CD4-positive, CD25-positive, alpha-beta regulatory T cell (primary cell): ENCODE measurements around the gene NPLOC4. TPM values are rescaled to one million over a fixed set of nuclear protein-coding genes. Genes with fewer than 3 reads are reported as not detected.
"Not testable (repeated sequence)": the region's sequence is repeated elsewhere in the genome, so short reads cannot be mapped to it uniquely, and the experiment has no call there.

ENCODE experiments used
- ATAC-seq, 2 donors: fragments of 150-1000 bp; cut with Tn5 transposase; one replicate each; pipeline ENCODE4 v1.10.0; 2021; ENCODE audit warnings: low read depth in 2 of 2, moderate number of reproducible peaks in 2 of 2, moderate library complexity in 1 of 2
- DNase-seq, 3 donors: peaks; one replicate each; pipeline versions ENCODE4 v3.0.0 to v3.0.0-alpha.2; 2012 to 2022; ENCODE audit warnings: mixed read lengths in 1 of 3
- H3K27ac ChIP-seq: one replicate; pipeline ENCODE4 v1.7.0; 2013; ENCODE audit warnings: mild to moderate bottlenecking, low read length; ENCODE audit not compliant: insufficient read depth, poor library complexity, severe bottlenecking
- H3K27me3 ChIP-seq: one replicate; pipeline ENCODE4 v1.7.0; 2013; ENCODE audit warnings: low read length; ENCODE audit not compliant: control insufficient read depth, insufficient read depth
- H3K36me3 ChIP-seq: one replicate; pipeline ENCODE4 v1.7.0; 2013; ENCODE audit warnings: mild to moderate bottlenecking, low read length, moderate library complexity; ENCODE audit not compliant: control insufficient read depth, insufficient read depth
- H3K4me1 ChIP-seq: 2 replicates; pipeline ENCODE4 v1.7.0; 2013; ENCODE audit warnings: mild to moderate bottlenecking, low read length; ENCODE audit not compliant: insufficient read depth, control insufficient read depth, poor library complexity, severe bottlenecking
- H3K4me3 ChIP-seq: one replicate; pipeline ENCODE4 v1.7.0; 2013; ENCODE audit warnings: low read depth, mild to moderate bottlenecking, low read length, moderate library complexity
- H3K9me3 ChIP-seq, 2 experiments: 1 replicate in 1 of 2; 2 replicates in 1 of 2; pipeline ENCODE4 v1.7.0; 2013; ENCODE audit warnings: low read length in 2 of 2, mild to moderate bottlenecking in 1 of 2, moderate library complexity in 1 of 2; ENCODE audit not compliant: control insufficient read depth in 2 of 2
- H3K27ac Mint-ChIP-seq, 3 donors: one replicate each; pipeline ENCODE4 v1.8.0; 2020 to 2022; ENCODE audit warnings: mild to moderate bottlenecking in 3 of 3, mixed read lengths in 3 of 3, moderate library complexity in 2 of 3
- H3K27me3 Mint-ChIP-seq: one replicate; pipeline ENCODE4 v1.8.0; 2022; ENCODE audit warnings: mild to moderate bottlenecking, mixed read lengths
- H3K36me3 Mint-ChIP-seq: one replicate; pipeline ENCODE4 v1.8.0; 2020; ENCODE audit warnings: mixed read lengths
- H3K4me1 Mint-ChIP-seq, 4 donors: one replicate each; pipeline ENCODE4 v1.8.0; 2020 to 2022; ENCODE audit warnings: mixed read lengths in 4 of 4, mild to moderate bottlenecking in 1 of 4
- H3K4me3 Mint-ChIP-seq, 4 donors: one replicate each; pipeline ENCODE4 v1.8.0; 2020 to 2022; ENCODE audit warnings: mild to moderate bottlenecking in 4 of 4, mixed read lengths in 4 of 4, moderate library complexity in 3 of 4
- H3K9me3 Mint-ChIP-seq, 7 donors: one replicate each; pipeline ENCODE4 v1.8.0; 2020 to 2022; ENCODE audit warnings: mixed read lengths in 7 of 7, mild to moderate bottlenecking in 3 of 7, moderate library complexity in 2 of 7
- polyA plus RNA-seq, 4 donors: library from polyadenylated mRNA; unstranded; fragments of 300-500 nt; fragmentation: Illumina TruSeq; gene quantifications; one replicate each; pipeline ENCODE4 v1.2.3, GENCODE V29; 2021
- total RNA-seq: library from RNA; stranded (reverse); gene quantifications from one replicate; pipeline ENCODE4 v1.2.3, GENCODE V29; 2022

NPLOC4 gene
- total and polyA plus RNA-seq, 5 donors from 2014 or later: 48.6 to 103 (median 51.9) TPM

DNA sequence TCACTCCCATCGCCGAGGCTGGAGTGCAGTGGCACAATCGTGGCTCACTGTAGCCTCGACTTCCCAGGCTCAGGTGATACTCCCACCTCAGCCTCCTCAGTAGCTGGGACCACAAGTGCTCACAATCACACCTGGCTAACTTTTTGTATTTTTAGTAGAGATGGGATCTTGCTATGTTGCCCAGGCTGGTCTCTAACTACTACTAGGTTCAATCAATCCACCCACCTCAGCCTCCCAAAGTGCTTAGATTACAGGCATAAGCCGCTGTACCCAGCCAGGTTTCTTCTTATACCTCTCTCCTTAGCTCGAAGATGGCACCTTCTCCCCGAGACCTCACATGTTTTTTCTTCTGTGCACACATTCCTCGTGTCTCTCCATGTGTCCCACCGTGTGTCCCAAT, 3.1 kb upstream of the NPLOC4 start:
- ATAC-seq (no peak), DNase-seq (no peak)
- H3K36me3 Mint-ChIP-seq: no peaks in the 10 kb centered on the region
- no peaks in the 10 kb centered on the region for H3K9me3 Mint-ChIP-seq
- Histone ChIP-seq H3K36me3 (no peaks in the 10 kb centered on the region), H3K4me1 (peaks cover 14% of the 10 kb centered on the region), H3K4me3 (no peak overlapping the region), H3K27ac (no peak overlapping the region), H3K9me3 (no peaks in the 10 kb centered on the region), H3K27me3 (no peaks in the 10 kb centered on the region)
- peak overlapping the region in 1 of 4 donors; percentile 51 for H3K4me3 Mint-ChIP-seq
- no peak overlapping the region for H3K27ac Mint-ChIP-seq
- H3K4me1 Mint-ChIP-seq: peaks cover 0 to 18% (median 10%) of the 10 kb centered on the region in 4 donors
- no peaks in the 10 kb centered on the region for H3K27me3 Mint-ChIP-seq

DNA sequence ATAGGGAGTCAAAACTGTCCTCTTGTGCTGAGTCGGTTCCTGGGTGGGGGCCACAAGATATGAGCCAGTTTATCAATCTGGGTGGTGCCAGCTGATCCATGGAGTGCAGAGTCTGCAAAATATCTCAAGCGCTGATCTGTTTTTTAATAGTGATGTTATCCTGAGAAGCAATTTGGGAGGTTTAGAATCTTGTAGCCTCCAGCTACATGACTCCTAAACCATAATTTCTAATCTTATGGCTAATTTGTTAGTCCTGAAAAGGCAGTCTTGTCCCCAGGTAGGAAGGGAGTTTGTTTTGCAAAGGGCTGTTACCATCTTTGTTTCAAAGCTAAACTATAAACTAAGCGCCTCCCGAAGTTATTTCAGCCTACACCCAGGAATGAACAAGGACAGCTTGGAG, 1.8 kb upstream of the NPLOC4 start:
- Mint-ChIP-seq H3K27me3 (no peaks in the 10 kb centered on the region), H3K27ac (no peak overlapping the region), H3K4me3 (peak overlapping the region; percentile 16 to 88 (median 65)), H3K4me1 (peaks cover 0 to 24% (median 13%) of the 10 kb centered on the region in 4 donors), H3K36me3 (no peaks in the 10 kb centered on the region), H3K9me3 (no peaks in the 10 kb centered on the region)
- no peak overlapping the region for H3K27ac ChIP-seq
- DNase-seq (no peak), ATAC-seq (no peak)
- no peaks in the 10 kb centered on the region for H3K27me3 ChIP-seq
- no peaks in the 10 kb centered on the region for H3K36me3 ChIP-seq
- no peak overlapping the region for H3K4me3 ChIP-seq
- H3K9me3 ChIP-seq: no peaks in the 10 kb centered on the region
- H3K4me1 ChIP-seq: peaks cover 14% of the 10 kb centered on the region

DNA sequence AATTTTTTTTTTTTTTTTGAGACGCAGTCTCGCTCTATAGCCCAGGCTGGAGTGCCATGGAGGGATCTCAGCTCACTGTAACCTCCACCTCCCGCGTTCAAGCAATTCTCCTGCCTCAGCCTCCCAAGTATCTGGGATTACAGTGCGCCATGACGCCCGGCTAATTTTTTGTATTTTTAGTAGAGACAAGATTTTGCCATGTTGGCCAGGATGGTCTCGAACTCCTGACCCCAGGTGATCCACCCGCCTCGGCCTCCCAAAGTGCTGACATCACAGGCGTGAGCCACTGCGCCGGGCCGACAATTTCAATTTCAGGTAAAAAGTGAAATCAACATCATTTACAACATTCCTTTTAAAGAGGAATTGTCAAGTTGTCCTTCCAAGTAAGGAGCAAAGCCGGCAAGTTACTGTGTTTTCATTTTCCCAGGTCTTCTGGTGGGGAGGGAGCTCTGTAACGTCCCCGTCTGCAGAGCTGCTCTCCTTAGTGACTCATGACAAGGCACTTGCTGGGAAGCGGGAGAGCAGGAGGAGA, 873 bp downstream of the NPLOC4 start:
- Histone ChIP-seq H3K27me3 (no peaks in the 10 kb centered on the region), H3K4me3 (peak overlapping the region; percentile 87), H3K9me3 (no peaks in the 10 kb centered on the region), H3K4me1 (peaks cover 18% of the 10 kb centered on the region), H3K36me3 (no peaks in the 10 kb centered on the region), H3K27ac (no peak overlapping the region)
- H3K27me3 Mint-ChIP-seq: no peaks in the 10 kb centered on the region
- H3K9me3 Mint-ChIP-seq: no peaks in the 10 kb centered on the region
- ATAC-seq (no peak), DNase-seq (no peak)
- H3K4me1 Mint-ChIP-seq: peaks cover 0 to 39% (median 18%) of the 10 kb centered on the region in 4 donors
- peak overlapping the region; percentile 88 to 96 (median 95) for H3K4me3 Mint-ChIP-seq
- no peaks in the 10 kb centered on the region for H3K36me3 Mint-ChIP-seq
- peak overlapping the region; percentile 76 to 93 (median 90) for H3K27ac Mint-ChIP-seq

DNA sequence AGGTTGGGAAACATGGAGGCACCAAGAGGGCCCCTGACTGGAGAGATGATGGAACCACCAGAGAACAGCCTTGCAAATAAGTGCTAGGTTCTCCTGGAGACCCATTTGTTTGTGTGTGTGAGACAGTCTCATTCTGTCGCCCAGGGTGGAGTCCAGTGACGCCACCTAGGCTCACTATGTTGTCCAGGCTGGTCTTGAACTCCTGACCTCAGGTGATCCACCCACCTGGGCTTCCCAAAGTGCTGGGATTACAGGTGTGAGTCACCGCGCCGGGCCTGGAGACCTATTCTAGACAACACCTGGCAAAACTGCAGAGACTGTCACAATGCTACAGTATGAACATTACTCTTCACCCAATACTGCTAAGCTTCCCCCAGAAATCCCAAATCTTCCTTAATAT, 1.5 kb downstream of the NPLOC4 start:
- no peaks in the 10 kb centered on the region for H3K36me3 Mint-ChIP-seq

DNA sequence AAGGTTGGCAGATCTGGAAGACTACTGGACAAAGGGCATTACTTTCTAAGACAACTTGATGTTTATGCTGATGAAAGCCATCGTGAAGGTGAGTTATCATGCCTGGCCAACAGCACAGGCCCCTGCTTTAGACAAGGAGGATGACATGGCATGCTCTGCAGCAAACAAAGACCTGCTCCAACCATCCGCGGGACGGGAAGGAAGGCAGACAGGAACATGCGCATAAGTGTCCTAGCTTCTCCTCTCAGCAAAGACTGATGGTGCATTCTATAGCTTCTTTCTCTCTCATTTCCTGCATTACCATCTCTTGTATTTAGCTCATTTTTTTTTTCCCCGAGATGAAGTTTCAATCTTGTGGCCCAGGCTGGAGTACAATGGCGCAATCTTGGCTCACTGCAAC, 5.4 kb downstream of the NPLOC4 start:
- DNase-seq: no peak

More for the DNA sequence above, 1.5 kb downstream of the NPLOC4 start:
- peak overlapping the region; percentile 87 for H3K4me3 ChIP-seq
- H3K27ac Mint-ChIP-seq: peak overlapping the region; percentile 9 to 93 (median 90)
- no peaks in the 10 kb centered on the region for H3K9me3 ChIP-seq
- no peak overlapping the region for H3K27ac ChIP-seq
- no peaks in the 10 kb centered on the region for H3K27me3 Mint-ChIP-seq
- peaks cover 18% of the 10 kb centered on the region for H3K4me1 ChIP-seq
- peak overlapping the region; percentile 49 to 96 (median 91) for H3K4me3 Mint-ChIP-seq
- ATAC-seq: no peak
- peaks cover 0 to 39% (median 18%) of the 10 kb centered on the region in 4 donors for H3K4me1 Mint-ChIP-seq
- DNase-seq: no peak
- no peaks in the 10 kb centered on the region for H3K27me3 ChIP-seq
- no peaks in the 10 kb centered on the region for H3K36me3 ChIP-seq
- no peaks in the 10 kb centered on the region for H3K9me3 Mint-ChIP-seq

DNA sequence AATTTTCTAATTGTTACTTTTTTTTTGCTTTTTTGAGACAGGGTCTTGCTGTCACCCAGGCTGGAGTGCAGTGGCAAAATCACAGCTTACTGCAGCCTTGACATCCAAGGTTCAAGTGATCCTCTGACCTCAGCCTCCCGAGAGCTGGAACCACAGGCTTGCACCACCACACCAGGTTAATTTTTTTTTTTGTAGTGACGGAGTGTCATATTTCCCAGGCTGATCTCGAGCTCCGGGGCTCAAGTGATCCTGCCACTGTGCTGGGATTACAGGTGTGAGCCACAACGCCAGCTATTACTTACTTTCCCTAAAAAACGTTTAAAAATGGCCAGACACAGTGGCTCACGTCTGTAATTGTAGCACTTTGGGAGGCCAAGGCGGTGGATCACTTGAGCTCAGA, 6.6 kb downstream of the NPLOC4 start:
- no peak overlapping the region for H3K4me3 Mint-ChIP-seq
- Histone ChIP-seq H3K27ac (no peak overlapping the region), H3K4me3 (no peak overlapping the region), H3K36me3 (peaks cover 35% of the 10 kb centered on the region), H3K27me3 (no peaks in the 10 kb centered on the region), H3K9me3 (no peaks in the 10 kb centered on the region), H3K4me1 (peaks cover 4% of the 10 kb centered on the region)
- peaks cover 3 to 31% (median 12%) of the 10 kb centered on the region in 4 donors for H3K4me1 Mint-ChIP-seq
- DNase-seq: no peak
- H3K27me3 Mint-ChIP-seq: no peaks in the 10 kb centered on the region
- peaks cover 0 to 4% (median 0%) of the 10 kb centered on the region in 7 donors for H3K9me3 Mint-ChIP-seq
- peaks cover 17% of the 10 kb centered on the region for H3K36me3 Mint-ChIP-seq
- no peak for ATAC-seq
- no peak overlapping the region for H3K27ac Mint-ChIP-seq

More for the DNA sequence above, 5.4 kb downstream of the NPLOC4 start:
- Mint-ChIP-seq H3K27me3 (no peaks in the 10 kb centered on the region), H3K36me3 (peaks cover 8% of the 10 kb centered on the region), H3K9me3 (peaks cover 0 to 2% (median 0%) of the 10 kb centered on the region in 7 donors), H3K27ac (no peak overlapping the region), H3K4me3 (peak overlapping the region in 1 of 4 donors; percentile 44), H3K4me1 (peaks cover 0 to 32% (median 16%) of the 10 kb centered on the region in 4 donors)
- H3K27ac ChIP-seq: no peak overlapping the region
- H3K4me3 ChIP-seq: no peak overlapping the region
- H3K4me1 ChIP-seq: peaks cover 14% of the 10 kb centered on the region
- no peak for ATAC-seq
- no peaks in the 10 kb centered on the region for H3K9me3 ChIP-seq
- peaks cover 26% of the 10 kb centered on the region for H3K36me3 ChIP-seq
- H3K27me3 ChIP-seq: no peaks in the 10 kb centered on the region

DNA sequence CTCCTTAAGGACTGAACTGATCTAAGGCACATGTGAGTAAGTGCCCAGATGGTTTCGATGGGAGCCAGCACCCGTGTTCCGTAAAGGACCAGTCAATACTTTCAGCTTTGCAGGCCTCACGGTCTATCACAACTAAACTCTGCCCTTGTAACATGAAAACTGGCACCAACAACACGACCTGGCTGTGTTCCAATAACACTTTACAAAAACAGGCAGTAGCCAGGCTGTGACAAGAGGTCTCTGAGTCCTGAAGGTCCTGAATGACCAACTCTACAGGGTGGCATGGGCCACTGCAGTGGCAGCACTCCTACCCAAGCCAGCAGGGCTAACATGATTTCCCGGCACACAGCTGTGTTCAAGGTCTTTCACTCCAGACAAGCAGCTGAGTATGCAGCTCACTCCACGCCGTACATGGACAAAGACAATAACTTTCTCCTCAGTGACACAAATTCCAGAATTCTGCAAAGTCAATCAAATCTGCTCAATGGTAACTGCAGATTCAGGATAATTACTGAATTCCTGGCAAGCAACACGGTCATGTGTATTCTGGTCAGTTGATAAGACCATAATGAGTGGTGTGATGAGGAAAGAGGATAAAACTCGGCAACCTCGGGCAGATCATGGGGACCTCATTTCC, 15.3 kb downstream of the NPLOC4 start:
- ATAC-seq: no peak
- H3K27me3 Mint-ChIP-seq: no peaks in the 10 kb centered on the region
- peaks cover 0 to 4% (median 0%) of the 10 kb centered on the region in 7 donors for H3K9me3 Mint-ChIP-seq
- H3K27ac Mint-ChIP-seq: peak overlapping the region in 1 of 3 donors; percentile 48
- peaks cover 6 to 24% (median 11%) of the 10 kb centered on the region in 4 donors for H3K4me1 Mint-ChIP-seq
- Histone ChIP-seq H3K27ac (no peak overlapping the region), H3K27me3 (no peaks in the 10 kb centered on the region), H3K36me3 (peaks cover 60% of the 10 kb centered on the region), H3K4me1 (no peaks in the 10 kb centered on the region), H3K9me3 (no peaks in the 10 kb centered on the region), H3K4me3 (no peak overlapping the region)
- peaks cover 43% of the 10 kb centered on the region for H3K36me3 Mint-ChIP-seq
- no peak for DNase-seq
- no peak overlapping the region for H3K4me3 Mint-ChIP-seq

DNA sequence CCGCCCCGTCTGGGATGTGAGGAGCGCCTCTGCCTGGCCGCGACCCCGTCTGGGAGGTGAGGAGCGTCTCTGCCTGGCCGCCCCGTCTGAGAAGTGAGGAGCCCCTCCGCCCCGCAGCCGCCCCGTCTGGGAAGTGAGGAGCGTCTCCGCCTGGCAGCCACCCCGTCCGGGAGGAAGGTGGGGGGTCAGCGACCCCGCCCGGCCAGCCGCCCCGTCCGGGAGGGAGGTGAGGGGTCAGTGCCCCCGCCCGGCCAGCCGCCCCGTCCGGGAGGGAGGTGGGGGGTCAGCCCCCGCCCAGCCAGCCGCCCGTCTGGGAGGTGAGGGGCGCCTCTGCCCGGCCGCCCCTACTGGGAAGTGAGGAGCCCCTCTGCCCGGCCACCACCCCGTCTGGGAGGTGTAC, 18.6 kb downstream of the NPLOC4 start:
- Histone ChIP-seq H3K4me1 (peaks cover 14% of the 10 kb centered on the region), H3K36me3 (peaks cover 45% of the 10 kb centered on the region)
- H3K9me3 Mint-ChIP-seq, H3K27ac ChIP-seq, H3K4me3 ChIP-seq, H3K27ac Mint-ChIP-seq, DNase-seq, H3K9me3 ChIP-seq, H3K27me3 ChIP-seq, H3K27me3 Mint-ChIP-seq, H3K4me3 Mint-ChIP-seq, ATAC-seq: not testable (repeated sequence)
- Mint-ChIP-seq H3K4me1 (peaks cover 6 to 28% (median 13%) of the 10 kb centered on the region in 4 donors), H3K36me3 (peaks cover 37% of the 10 kb centered on the region)
